ENCODE measurements around the gene PTPN1. TPM values are rescaled to one million over a fixed set of nuclear protein-coding genes. Genes with fewer than 3 reads are reported as not detected.
A peak's percentile ranks its signal among the peaks of the same experiment; 100 is the strongest.

Gene PTPN1
- polyA plus RNA-seq, 3 donors = 12.4 to 21.4 (median 19.1) TPM

- H3K79me2 ChIP-seq (ENCODE audit: insufficient read depth, low read length) = no peaks in the 10 kb centered on the region
- no peak for TF ChIP-seq CTCF (IDR thresholded peaks at IDR 0.05)
- no peaks in the 10 kb centered on the region for H3K9me3 ChIP-seq (replicated peaks in 1 of 2; ENCODE audit: control insufficient read depth in 1 of 2, insufficient read depth in 1 of 2, low read length in 2 of 2)
- DNase-seq = no peak
- intact Hi-C loops (cut with micrococcal nuclease) = no loop called here
- Mint-ChIP-seq H3K9me3 (no peaks in the 10 kb centered on the region), H3K4me1 (peaks cover 5% of the 10 kb centered on the region), H3K36me3 (peaks cover 11 to 26% of the 10 kb centered on the region in 2 donors), H3K4me3 (no peak overlapping the region), H3K27me3 (ENCODE audit: low read depth in 3 of 3) (peaks cover 2 to 10% (median 5%) of the 10 kb centered on the region in 3 donors), H3K27ac (peak overlapping the region in 1 of 7 donors; percentile 15)
- peaks cover 5 to 16% of the 10 kb centered on the region in 2 donors for H3K36me3 ChIP-seq (replicated peaks in 1 of 2; ENCODE audit: control insufficient read depth in 1 of 2, insufficient read depth in 2 of 2, low read length in 2 of 2)
- no peak overlapping the region for H3K4me3 ChIP-seq (replicated peaks in 1 of 3; ENCODE audit: low read depth in 2 of 3, low read length in 3 of 3)
- H2AFZ ChIP-seq (ENCODE audit: insufficient read depth, low read depth, low read length, poor library complexity, severe bottlenecking) = no peak overlapping the region
- H3K27me3 ChIP-seq (ENCODE audit: control insufficient read depth in 2 of 2, insufficient read depth in 2 of 2, low read length in 2 of 2) = no peaks in the 10 kb centered on the region
- H3K9ac ChIP-seq (ENCODE audit: insufficient read depth, low read length, poor library complexity, severe bottlenecking) = no peak overlapping the region
- H3K4me2 ChIP-seq (replicated peaks; ENCODE audit: extremely low read depth, low read length, poor library complexity, severe bottlenecking) = no peak overlapping the region
- H3K4me1 ChIP-seq (ENCODE audit: control insufficient read depth in 1 of 2, insufficient read depth in 2 of 2, low read length in 2 of 2) = no peaks in the 10 kb centered on the region
- 97% methylated on average over 5 of the region's 9 CpGs for WGBS (ENCODE audit: insufficient coverage)
- H3K27ac ChIP-seq (ENCODE audit: low read depth in 1 of 2, low read length in 2 of 2) = no peak overlapping the region
- peaks cover 4% of the 10 kb centered on the region for H4K20me1 ChIP-seq (ENCODE audit: insufficient read depth, low read length)
Observed at GRCh38 chr20:50593005-50593335, 82.8 kb downstream of the PTPN1 start.

GRCh38 chr20:50594231-50594590, 84.0 kb downstream of the PTPN1 start:
- H3K9me3 Mint-ChIP-seq = peaks cover 0 to 2% (median 0%) of the 10 kb centered on the region in 7 donors
- no peak overlapping the region for H3K9ac ChIP-seq (ENCODE audit: insufficient read depth, low read length, poor library complexity, severe bottlenecking)
- H3K4me2 ChIP-seq (replicated peaks; ENCODE audit: extremely low read depth, low read length, poor library complexity, severe bottlenecking) = no peak overlapping the region
- H2AFZ ChIP-seq (ENCODE audit: insufficient read depth, low read depth, low read length, poor library complexity, severe bottlenecking) = no peak overlapping the region
- H4K20me1 ChIP-seq (ENCODE audit: insufficient read depth, low read length) = no peaks in the 10 kb centered on the region
- intact Hi-C loops (cut with micrococcal nuclease) = no loop called here
- 93% methylated on average over 10 of the region's 11 CpGs for WGBS (ENCODE audit: insufficient coverage)
- no peaks in the 10 kb centered on the region for H3K27me3 ChIP-seq (ENCODE audit: control insufficient read depth in 2 of 2, insufficient read depth in 2 of 2, low read length in 2 of 2)
- H3K4me1 ChIP-seq (ENCODE audit: control insufficient read depth in 1 of 2, insufficient read depth in 2 of 2, low read length in 2 of 2) = no peaks in the 10 kb centered on the region
- H3K27ac Mint-ChIP-seq = no peak overlapping the region
- no peak overlapping the region for H3K4me3 ChIP-seq (replicated peaks in 1 of 3; ENCODE audit: low read depth in 2 of 3, low read length in 3 of 3)
- peaks cover 8 to 13% of the 10 kb centered on the region in 2 donors for H3K36me3 Mint-ChIP-seq
- H3K27ac ChIP-seq (ENCODE audit: low read depth in 1 of 2, low read length in 2 of 2) = no peak overlapping the region
- peaks cover 2 to 11% (median 6%) of the 10 kb centered on the region in 3 donors for H3K27me3 Mint-ChIP-seq (ENCODE audit: low read depth in 3 of 3)
- DNase-seq = no peak
- H3K4me1 Mint-ChIP-seq = peaks cover 5% of the 10 kb centered on the region
- no peak overlapping the region for H3K4me3 Mint-ChIP-seq
- H3K79me2 ChIP-seq (ENCODE audit: insufficient read depth, low read length) = no peaks in the 10 kb centered on the region
- H3K36me3 ChIP-seq (replicated peaks in 1 of 2; ENCODE audit: control insufficient read depth in 1 of 2, insufficient read depth in 2 of 2, low read length in 2 of 2) = peaks cover 5 to 14% of the 10 kb centered on the region in 2 donors
- no peak for TF ChIP-seq CTCF (IDR thresholded peaks at IDR 0.05)
- no peaks in the 10 kb centered on the region for H3K9me3 ChIP-seq (replicated peaks in 1 of 2; ENCODE audit: control insufficient read depth in 1 of 2, insufficient read depth in 1 of 2, low read length in 2 of 2)
